HFFc6 (cell line): ENCODE data around the gene PROP1. TPM values are rescaled to one million over a fixed set of nuclear protein-coding genes. Genes with fewer than 3 reads are reported as not detected.
A peak's percentile ranks its signal among the peaks of the same experiment; 100 is the strongest.
"Not testable (repeated sequence)": the region's sequence is repeated elsewhere in the genome, so short reads cannot be mapped to it uniquely, and the experiment has no call there.

Experiments
- DNase-seq: peaks from one replicate; pipeline ENCODE4 v3.0.0-alpha.2; 2018
- H3K27ac Mint-ChIP-seq: 2 replicates; pipeline ENCODE4 v1.8.0; 2020; ENCODE audit warnings: mild to moderate bottlenecking, mixed read lengths
- H3K27me3 Mint-ChIP-seq: 2 replicates; pipeline ENCODE4 v1.8.0; 2021; ENCODE audit warnings: mild to moderate bottlenecking, moderate library complexity, mixed read lengths; ENCODE audit not compliant: insufficient read depth
- H3K36me3 Mint-ChIP-seq: 2 replicates; pipeline ENCODE4 v1.8.0; 2021; ENCODE audit warnings: low read depth, mixed read lengths
- H3K4me1 Mint-ChIP-seq: 2 replicates; pipeline ENCODE4 v1.8.0; 2020; ENCODE audit warnings: low read depth, mixed read lengths
- H3K4me3 Mint-ChIP-seq: 2 replicates; pipeline ENCODE4 v1.8.0; 2020; ENCODE audit warnings: mild to moderate bottlenecking, moderate library complexity, mixed read lengths
- H3K9me3 Mint-ChIP-seq: 2 replicates; pipeline ENCODE4 v1.8.0; 2020; ENCODE audit warnings: mild to moderate bottlenecking, mixed read lengths
- CTCF ChIP-seq: fragments of 200-600 bp; sonication (generic); IDR thresholded peaks from 2 replicates; pipeline ENCODE4 v1.5.0; 2021; ENCODE audit warnings: antibody characterized with exemption, mild to moderate bottlenecking
- total RNA-seq, 6 experiments: library from RNA; stranded (reverse); fragmentation: NEBNext Ultra II Directional; extraction: Animal tissue kit (Norgen Biotek cat#: 25700); gene quantifications; 2 replicates in 1 of 6; 3 replicates in 5 of 6; pipeline ENCODE4 v1.2.3, GENCODE V29; 2021

The PROP1 gene
- total RNA-seq, 6 experiments from 2014 or later: not detected

- no peaks in the 10 kb centered on the region for H3K9me3 Mint-ChIP-seq
- H3K4me3 Mint-ChIP-seq: no peak overlapping the region
- peaks cover 1% of the 10 kb centered on the region; the same call in 1 of the 2 replicates for H3K27me3 Mint-ChIP-seq
- peaks cover 15% of the 10 kb centered on the region; the same call in 1 of the 2 replicates for H3K4me1 Mint-ChIP-seq
- no peak for TF ChIP-seq CTCF
- H3K36me3 Mint-ChIP-seq: no peaks in the 10 kb centered on the region
- no peak overlapping the region; the same call in 1 of the 2 replicates for H3K27ac Mint-ChIP-seq
- DNase-seq: peak; percentile 40
Measured at GRCh38 chr5:177973066-177973635, 22.9 kb downstream of the PROP1 start.

GRCh38 chr5:177972613-177973012 is 23.4 kb downstream of the PROP1 start:
- H3K4me1 Mint-ChIP-seq: peaks cover 18% of the 10 kb centered on the region; the same call in 1 of the 2 replicates
- no peak overlapping the region; the same call in 1 of the 2 replicates for H3K4me3 Mint-ChIP-seq
- H3K27ac Mint-ChIP-seq: no peak overlapping the region
- no peaks in the 10 kb centered on the region for H3K36me3 Mint-ChIP-seq
- no peak for TF ChIP-seq CTCF
- no peaks in the 10 kb centered on the region for H3K9me3 Mint-ChIP-seq
- no peak for DNase-seq
- H3K27me3 Mint-ChIP-seq: peaks cover 1% of the 10 kb centered on the region; the same call in 1 of the 2 replicates

- not testable (repeated sequence) for H3K27ac Mint-ChIP-seq, DNase-seq, H3K4me3 Mint-ChIP-seq, H3K36me3 Mint-ChIP-seq, H3K9me3 Mint-ChIP-seq, H3K27me3 Mint-ChIP-seq
- peaks cover 24% of the 10 kb centered on the region for H3K4me1 Mint-ChIP-seq
Measured at GRCh38 chr5:177972014-177972413, 24.0 kb downstream of the PROP1 start.

GRCh38 chr5:177968661-177969211 is 27.3 kb downstream of the PROP1 start:
- Mint-ChIP-seq H3K4me1 (peaks cover 33% of the 10 kb centered on the region), H3K27me3 (peaks cover 5% of the 10 kb centered on the region; the same call in 1 of the 2 replicates), H3K9me3 (no peaks in the 10 kb centered on the region), H3K36me3 (no peaks in the 10 kb centered on the region), H3K27ac (no peak overlapping the region), H3K4me3 (no peak overlapping the region)
- no peak for TF ChIP-seq CTCF
- no peak for DNase-seq

GRCh38 chr5:177967221-177967887 is 28.7 kb downstream of the PROP1 start:
- Mint-ChIP-seq H3K4me3 (no peak overlapping the region; the same call in 1 of the 2 replicates), H3K9me3 (no peaks in the 10 kb centered on the region), H3K36me3 (no peaks in the 10 kb centered on the region), H3K27ac (no peak overlapping the region), H3K4me1 (peaks cover 22% of the 10 kb centered on the region), H3K27me3 (peaks cover 5% of the 10 kb centered on the region; the same call in 1 of the 2 replicates)
- TF ChIP-seq CTCF: no peak
- DNase-seq: peak; percentile 17

- Mint-ChIP-seq H3K9me3 (no peaks in the 10 kb centered on the region), H3K36me3 (no peaks in the 10 kb centered on the region), H3K27ac (no peak overlapping the region), H3K27me3 (peaks cover 5% of the 10 kb centered on the region; the same call in 1 of the 2 replicates), H3K4me3 (no peak overlapping the region), H3K4me1 (peaks cover 18% of the 10 kb centered on the region)
- DNase-seq: no peak
- no peak for TF ChIP-seq CTCF
Measured at GRCh38 chr5:177966839-177967166, 29.2 kb downstream of the PROP1 start.
